ENCODE results near the gene CCDC57. TPM values are rescaled to one million over a fixed set of nuclear protein-coding genes. Genes with fewer than 3 reads are reported as not detected.

Gene CCDC57
- polyA plus RNA-seq, 1 donor from 2014 or later: 70.9 TPM

DNA sequence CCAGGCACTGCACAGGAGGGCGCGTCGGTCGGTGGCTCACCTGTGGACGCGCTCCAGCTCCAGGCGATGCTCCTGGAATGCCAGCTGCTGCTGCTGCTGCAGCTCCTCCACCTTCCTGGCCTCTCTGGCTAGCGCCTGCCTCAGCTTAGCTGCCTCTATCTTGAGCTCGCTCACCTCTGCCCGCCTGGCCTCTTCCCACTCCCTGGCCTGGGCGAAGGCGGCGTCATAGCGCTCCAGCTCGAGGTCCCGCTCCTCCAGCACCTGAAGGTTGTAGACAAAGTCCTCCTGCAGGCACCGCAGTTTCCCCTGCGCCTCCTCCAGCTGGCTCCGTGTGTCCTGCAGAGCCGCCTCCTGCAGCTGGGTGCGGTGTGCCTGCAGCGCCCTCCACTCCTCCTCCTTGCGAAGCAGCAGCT is 11.1 kb downstream of the CCDC57 start:
- Histone ChIP-seq H2AFZ (ENCODE audit: low read depth, low read length) (no peak overlapping the region), H3K9me2 (ENCODE audit: insufficient read depth, low read length) (no peaks in the 10 kb centered on the region), H3K79me2 (replicated peaks; ENCODE audit: insufficient read depth, low read length) (no peaks in the 10 kb centered on the region), H3K4me2 (ENCODE audit: low read length) (no peak overlapping the region), H3K9ac (ENCODE audit: low read length) (no peak overlapping the region), H3K27me3 (ENCODE audit: insufficient read depth, low read depth, low read length) (no peaks in the 10 kb centered on the region), H3K9me3 (ENCODE audit: low read length) (no peaks in the 10 kb centered on the region), H4K20me1 (ENCODE audit: insufficient read depth) (no peaks in the 10 kb centered on the region), H3K36me3 (ENCODE audit: insufficient read depth, low read length) (no peaks in the 10 kb centered on the region), H3K4me3 (ENCODE audit: low read length) (no peak overlapping the region), H3K27ac (ENCODE audit: low read length) (no peak overlapping the region), H3F3A (ENCODE audit: insufficient read depth, low read length, poor library complexity, severe bottlenecking) (no peaks in the 10 kb centered on the region)
- TF ChIP-seq TAF1 (IDR thresholded peaks at IDR 0.05; ENCODE audit: low read depth) (no peak), SMC3 (conservative IDR thresholded peaks at IDR 0.05; ENCODE audit: poor library complexity) (no peak), CTCF (IDR thresholded peaks at IDR 0.05; ENCODE audit: poor library complexity, severe bottlenecking) (no peak), RAD21 (conservative IDR thresholded peaks at IDR 0.05) (no peak), POLR2AphosphoS5 (IDR thresholded peaks at IDR 0.05) (no peak), MXI1 (conservative IDR thresholded peaks at IDR 0.05; ENCODE audit: poor library complexity, severe bottlenecking) (no peak), EP300 (conservative IDR thresholded peaks at IDR 0.05; ENCODE audit: poor library complexity, severe bottlenecking) (no peak), EZH2 (IDR thresholded peaks at IDR 0.05; ENCODE audit: borderline replicate concordance, insufficient read depth, low read length, poor library complexity, severe bottlenecking) (no peak)

GRCh38 chr17:82200743-82201497 is 11.7 kb downstream of the CCDC57 start:
- H3K9ac ChIP-seq (ENCODE audit: low read length): no peak overlapping the region
- H3K79me2 ChIP-seq (replicated peaks; ENCODE audit: insufficient read depth, low read length): no peaks in the 10 kb centered on the region
- no peaks in the 10 kb centered on the region for H3K9me2 ChIP-seq (ENCODE audit: insufficient read depth, low read length)
- no peak overlapping the region for H3K27ac ChIP-seq (ENCODE audit: low read length)
- H3K27me3 ChIP-seq (ENCODE audit: insufficient read depth, low read depth, low read length): no peaks in the 10 kb centered on the region
- H2AFZ ChIP-seq (ENCODE audit: low read depth, low read length): no peak overlapping the region
- no peaks in the 10 kb centered on the region for H3K36me3 ChIP-seq (ENCODE audit: insufficient read depth, low read length)
- no peak overlapping the region for H3K4me3 ChIP-seq (ENCODE audit: low read length)
- TF ChIP-seq MXI1 (conservative IDR thresholded peaks at IDR 0.05; ENCODE audit: poor library complexity, severe bottlenecking) (no peak), POLR2AphosphoS5 (IDR thresholded peaks at IDR 0.05) (no peak), RAD21 (conservative IDR thresholded peaks at IDR 0.05) (no peak), EP300 (conservative IDR thresholded peaks at IDR 0.05; ENCODE audit: poor library complexity, severe bottlenecking) (no peak), EZH2 (IDR thresholded peaks at IDR 0.05; ENCODE audit: borderline replicate concordance, insufficient read depth, low read length, poor library complexity, severe bottlenecking) (no peak), CTCF (IDR thresholded peaks at IDR 0.05; ENCODE audit: poor library complexity, severe bottlenecking) (no peak)
- H3K4me2 ChIP-seq (ENCODE audit: low read length): no peak overlapping the region
- H3F3A ChIP-seq (ENCODE audit: insufficient read depth, low read length, poor library complexity, severe bottlenecking): no peaks in the 10 kb centered on the region
- H3K9me3 ChIP-seq (ENCODE audit: low read length): no peaks in the 10 kb centered on the region
- no peaks in the 10 kb centered on the region for H4K20me1 ChIP-seq (ENCODE audit: insufficient read depth)

Data from neural cell (in vitro differentiated cells).